NCI-H2171 treated with DMSO at 0.1 percent for 48 hours (cell line): ENCODE measurements around the gene NOTUM.
A peak's percentile ranks its signal among the peaks of the same experiment; 100 is the strongest.
"Not testable (repeated sequence)": the region's sequence is repeated elsewhere in the genome, so short reads cannot be mapped to it uniquely, and the experiment has no call there.

ENCODE experiments used
- DNase-seq: peaks from one replicate; lab custom pipeline; 2025; lab: John Stamatoyannopoulos, UW

NOTUM gene

GRCh38 chr17:81996232-81996756 is 35.3 kb upstream of the NOTUM start:
- DNase-seq = no peak

GRCh38 chr17:81995463-81996231 is 34.7 kb upstream of the NOTUM start:
- no peak for DNase-seq

GRCh38 chr17:81994593-81995462 is 33.8 kb upstream of the NOTUM start:
- DNase-seq = no peak

- no peak for DNase-seq
Observed at GRCh38 chr17:81993729-81994592, 33.0 kb upstream of the NOTUM start.

- DNase-seq = no peak
Observed at GRCh38 chr17:81992306-81993102, 31.5 kb upstream of the NOTUM start.

DNA sequence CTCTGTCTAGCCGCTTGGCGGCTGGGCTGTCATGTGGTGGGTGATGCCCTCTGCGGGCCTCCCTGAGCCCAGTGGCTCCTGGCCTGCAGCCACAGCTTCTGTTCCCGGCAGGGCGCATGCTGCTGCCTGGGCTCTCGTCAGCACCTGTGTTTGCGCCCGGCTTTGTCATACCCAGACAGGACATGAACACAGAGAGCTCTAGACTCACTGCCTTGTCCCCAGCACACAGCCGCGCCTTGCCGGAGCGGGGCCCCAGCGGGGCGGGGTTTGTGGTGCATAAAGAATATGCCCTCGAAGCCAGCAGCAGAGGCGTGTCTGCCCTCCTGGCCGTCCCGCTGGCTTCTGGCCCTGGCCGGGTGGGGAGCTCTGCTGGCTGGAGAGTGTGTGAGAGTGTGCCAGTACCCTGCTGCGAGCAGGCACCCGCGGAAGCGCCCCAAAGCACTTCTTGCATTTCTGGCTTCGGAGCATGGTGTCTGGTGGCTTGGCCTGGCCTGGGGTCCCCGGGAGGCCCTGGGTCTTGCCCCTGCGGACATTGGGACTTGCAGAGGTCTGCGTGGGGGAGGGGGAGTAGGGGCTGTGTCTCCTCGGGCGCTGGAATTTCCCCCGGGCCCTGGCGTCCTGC is 30.8 kb upstream of the NOTUM start:
- DNase-seq = peak; percentile 42

DNA sequence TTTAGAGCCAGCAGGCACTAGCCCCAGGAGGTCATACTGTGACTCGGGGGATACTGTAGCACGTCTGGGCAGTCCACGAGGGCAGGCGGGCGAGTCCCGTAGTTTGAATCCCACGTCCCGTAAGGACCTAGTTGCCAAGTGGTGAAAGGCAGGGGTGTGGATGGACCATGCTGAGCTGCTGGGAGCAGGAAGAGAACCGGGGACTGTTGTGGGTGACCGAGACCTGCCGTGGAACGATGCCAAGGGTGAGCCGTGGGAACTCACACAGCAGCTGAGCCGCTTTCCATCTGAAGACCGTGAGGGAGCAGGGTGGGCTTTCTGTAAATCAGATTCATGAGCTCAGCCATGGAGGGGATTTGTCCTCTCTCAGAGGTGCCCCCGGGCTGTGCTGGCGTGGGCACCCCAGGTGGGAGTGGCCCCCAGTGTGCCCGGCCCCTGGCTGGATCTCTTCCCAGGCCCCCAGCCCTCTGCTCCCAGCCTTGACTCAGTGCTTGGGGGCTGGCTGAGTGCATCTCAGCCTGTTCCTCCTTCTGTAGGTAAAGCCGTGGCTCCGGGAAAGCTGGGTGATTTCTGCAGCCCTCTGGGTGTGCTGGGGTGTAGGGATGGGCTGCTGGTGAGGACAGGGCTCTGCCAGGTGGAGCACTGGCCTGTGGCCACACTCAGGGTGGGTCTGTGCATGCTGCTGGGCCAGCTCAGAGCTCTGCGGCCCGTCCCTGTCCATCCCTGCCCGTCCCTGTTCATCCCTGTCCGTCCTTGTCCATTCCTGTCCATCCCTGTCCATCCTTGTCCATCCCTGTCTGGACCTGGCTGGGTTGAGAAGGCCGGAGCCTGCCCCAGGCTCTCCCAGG is 30.1 kb upstream of the NOTUM start:
- no peak for DNase-seq

GRCh38 chr17:81987161-81987770 is 26.3 kb upstream of the NOTUM start:
- no peak for DNase-seq

DNA sequence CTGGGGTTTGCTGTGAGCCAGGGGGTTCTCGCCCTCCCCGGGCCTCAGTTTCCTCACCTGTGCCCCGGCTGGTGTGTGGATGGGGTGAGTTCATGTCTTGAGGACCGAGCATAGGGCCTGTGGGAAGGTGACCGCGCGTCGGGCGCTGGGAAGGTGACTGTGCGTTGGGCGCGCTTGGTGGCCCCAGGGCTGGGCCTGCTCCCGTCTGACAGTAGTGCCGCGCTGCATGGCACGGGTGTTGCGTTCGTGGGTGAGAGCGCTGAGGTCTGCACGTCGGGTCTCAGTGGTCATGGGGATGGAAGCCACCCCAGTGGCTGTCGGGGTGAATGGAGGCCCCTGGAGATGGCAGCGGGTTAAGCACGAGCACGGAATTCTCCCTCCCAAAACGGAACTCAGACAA is 25.6 kb upstream of the NOTUM start:
- DNase-seq = no peak

- no peak for DNase-seq
Observed at GRCh38 chr17:81984773-81985410, 23.9 kb upstream of the NOTUM start.

GRCh38 chr17:81983639-81984373 is 22.8 kb upstream of the NOTUM start:
- DNase-seq = no peak

GRCh38 chr17:81983011-81983638 is 22.1 kb upstream of the NOTUM start:
- no peak for DNase-seq

GRCh38 chr17:81981511-81981910 is 20.5 kb upstream of the NOTUM start:
- not testable (repeated sequence) for DNase-seq

DNA sequence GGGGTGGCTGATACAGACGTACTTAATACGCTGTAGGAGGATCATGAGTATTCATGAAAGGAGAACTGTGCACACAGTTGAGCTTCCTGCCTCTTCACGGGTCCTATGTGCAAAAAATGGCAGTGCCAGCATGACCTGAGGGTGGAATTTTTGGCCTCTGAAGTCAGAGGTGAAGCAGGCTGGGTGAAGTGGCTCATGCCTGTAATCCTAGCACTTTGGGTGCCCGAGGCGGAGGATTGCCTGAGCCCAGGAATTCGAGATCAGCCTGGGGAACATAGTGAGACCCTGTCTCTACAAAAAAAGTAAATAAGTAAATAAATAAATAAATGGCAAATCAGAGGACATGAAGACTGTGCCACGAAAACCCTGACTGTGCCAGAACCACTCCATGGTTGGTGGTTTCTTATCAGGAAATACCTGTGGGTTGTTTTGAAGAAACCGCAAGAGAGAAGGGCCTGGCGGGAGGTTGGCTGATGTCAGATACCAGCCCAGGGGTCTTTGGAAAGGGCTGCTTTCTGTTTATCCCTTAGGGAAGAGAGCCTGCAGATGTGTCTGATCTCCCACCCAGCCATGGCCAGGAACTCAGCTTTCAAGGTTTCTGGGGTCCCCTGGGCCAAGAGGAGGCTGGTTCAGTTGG is 19.8 kb upstream of the NOTUM start:
- no peak for DNase-seq

DNA sequence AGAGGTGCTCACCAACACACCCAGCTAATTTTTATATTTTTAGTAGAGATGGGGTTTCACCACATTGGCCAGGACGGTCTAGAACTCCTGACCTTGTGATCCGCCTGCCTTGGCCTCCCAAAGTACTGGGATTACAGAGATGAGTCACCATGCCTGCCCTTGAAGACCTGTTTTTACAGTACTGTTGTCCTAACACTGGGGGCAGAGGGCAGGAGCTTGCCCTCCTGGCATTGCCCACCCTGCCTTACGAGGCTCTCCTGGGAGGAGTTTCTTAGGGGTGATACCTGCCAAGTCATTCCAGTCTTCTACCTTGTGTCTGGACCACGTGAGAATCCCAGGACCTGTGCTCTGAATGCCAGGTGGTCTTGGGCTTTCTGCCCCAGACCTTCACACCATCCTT is 19.1 kb upstream of the NOTUM start:
- no peak for DNase-seq

- DNase-seq = no peak
Observed at GRCh38 chr17:81978524-81979298, 17.7 kb upstream of the NOTUM start.
